ENCODE measurements around the gene CDC20. TPM values are rescaled to one million over a fixed set of nuclear protein-coding genes. Genes with fewer than 3 reads are reported as not detected.

Gene CDC20
- total RNA-seq, result 6.8 and 161 TPM in 2 replicates

DNA sequence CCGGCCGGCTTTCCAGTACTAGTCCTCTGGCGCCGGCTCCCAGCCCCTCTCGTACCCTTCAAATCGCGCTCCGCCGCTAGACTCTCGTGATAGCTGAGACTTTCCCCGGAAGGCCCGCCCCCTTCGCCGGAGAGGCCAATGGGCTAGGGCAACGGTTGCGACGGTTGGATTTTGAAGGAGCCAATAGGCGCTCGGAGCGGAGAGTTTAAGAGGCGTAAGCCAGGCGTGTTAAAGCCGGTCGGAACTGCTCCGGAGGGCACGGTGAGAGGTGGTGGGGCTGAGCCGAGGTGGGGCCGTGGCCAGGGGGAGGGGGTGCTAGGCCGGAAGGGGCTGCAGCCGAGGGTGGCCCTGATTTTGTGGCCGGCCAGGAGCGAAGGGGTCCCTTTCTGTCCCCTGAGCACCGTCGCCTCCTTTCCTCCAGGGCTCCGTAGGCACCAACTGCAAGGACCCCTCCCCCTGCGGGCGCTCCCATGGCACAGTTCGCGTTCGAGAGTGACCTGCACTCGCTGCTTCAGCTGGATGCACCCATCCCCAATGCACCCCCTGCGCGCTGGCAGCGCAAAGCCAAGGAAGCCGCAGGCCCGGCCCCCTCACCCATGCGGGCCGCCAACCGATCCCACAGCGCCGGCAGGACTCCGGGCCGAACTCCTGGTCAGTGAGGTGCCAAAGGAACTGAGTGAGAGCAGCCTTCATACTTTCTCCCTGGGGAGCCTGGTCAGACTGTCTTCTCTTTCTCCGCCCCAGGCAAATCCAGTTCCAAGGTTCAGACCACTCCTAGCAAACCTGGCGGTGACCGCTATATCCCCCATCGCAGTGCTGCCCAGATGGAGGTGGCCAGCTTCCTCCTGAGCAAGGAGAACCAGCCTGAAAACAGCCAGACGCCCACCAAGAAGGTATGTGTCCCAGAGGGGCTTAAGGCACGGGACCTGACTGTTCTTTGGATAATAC, at the start of gene CDC20:
CDC20 (plus strand) TSS at position 236 of the 948 bp plus-strand sequence; CDS start at position 471, 235 bp downstream.

DNA sequence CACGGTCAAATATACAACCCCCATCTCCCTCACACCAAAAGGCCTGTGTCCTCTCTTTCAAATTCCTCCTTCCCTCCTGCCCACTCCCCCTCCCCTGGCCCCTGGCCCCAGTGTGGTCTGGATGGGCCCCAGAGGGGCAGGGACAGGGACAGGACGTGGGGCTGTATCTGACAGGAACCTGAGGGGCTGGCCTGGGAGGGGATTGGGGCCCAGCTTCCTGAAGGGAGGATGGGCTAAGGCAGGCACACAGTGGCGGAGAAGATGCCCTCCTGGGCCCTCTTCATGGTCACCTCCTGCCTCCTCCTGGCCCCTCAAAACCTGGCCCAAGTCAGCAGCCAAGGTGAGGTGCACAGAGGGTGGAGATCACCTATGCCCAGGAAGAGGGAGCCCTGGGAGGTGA, 21.2 kb upstream of the CDC20 start, which contains the start of gene MPL:
MPL (plus strand) TSS at position 231 of the 400 bp plus-strand sequence; CDS start at position 262, 31 bp downstream.

DNA sequence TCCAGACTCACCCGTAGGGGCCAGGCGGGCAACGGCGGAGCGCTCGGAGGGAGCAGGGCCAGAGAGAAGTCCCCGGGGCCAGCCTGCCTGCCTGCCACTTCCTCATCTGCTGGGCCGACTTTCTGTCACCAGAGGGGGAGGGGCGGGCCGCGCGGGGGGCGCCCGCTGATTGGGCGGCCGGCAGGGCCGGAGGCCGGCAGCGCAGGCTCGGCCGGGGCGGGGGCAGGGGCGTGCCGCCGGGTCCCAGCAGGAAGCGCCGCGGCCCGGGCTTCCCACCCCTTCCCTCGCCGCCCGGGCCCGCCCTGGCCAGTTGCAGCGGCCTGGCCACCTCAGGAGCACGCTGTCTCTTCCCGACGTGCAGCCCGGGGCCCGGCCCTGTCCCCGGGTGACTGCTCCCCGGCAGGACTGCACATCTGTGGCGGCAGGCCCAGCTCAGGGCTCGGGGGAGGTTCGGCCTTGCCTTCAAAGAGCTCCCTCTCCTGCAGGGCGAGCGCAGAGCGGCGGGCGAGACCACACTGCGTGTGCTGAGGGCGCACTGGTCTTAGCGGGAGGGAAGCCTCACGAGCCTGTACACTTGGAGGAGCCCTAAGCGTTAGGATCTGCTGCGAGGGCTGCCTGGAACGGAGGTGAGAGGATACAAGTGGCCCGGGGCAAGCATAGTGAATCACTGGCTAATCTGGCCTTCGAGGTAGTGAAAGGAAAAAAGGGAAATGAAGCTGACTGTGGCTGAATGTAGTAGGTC, 9.3 kb downstream of the CDC20 start, which contains the start of gene ELOVL1:
ELOVL1 (minus strand) TSS at position 108 of the 742 bp plus-strand sequence. CDS start 2,402 bp downstream, outside the sequence.

GRCh38 chr1:43389326-43390313, 30.8 kb downstream of the CDC20 start, which contains the start of the genes MED8 and SZT2:
MED8 (minus strand) TSS chr1:43389800; CDS start chr1:43389764, 36 bp downstream.
SZT2 (plus strand) TSS chr1:43389899; CDS start chr1:43389969, 70 bp downstream.

Other genes with a start within 250 kb of the CDC20 start
- gene EBNA1BP2, start 186.7 kb upstream of the CDC20 start, total RNA-seq, result 59.5 and 210 TPM in 2 replicates
- 0.19 and 0.28 TPM in 2 replicates for gene CFAP57, start 186.7 kb upstream of the CDC20 start, total RNA-seq
- under 0.01 TPM in 1 of 2 replicates, not detected in the other for gene TMEM125, start 89.0 kb upstream of the CDC20 start, total RNA-seq
- gene C1orf210, start 73.4 kb upstream of the CDC20 start, total RNA-seq, result not detected in 2 replicates
- 4.2 and 6.3 TPM in 2 replicates for gene TIE1, start 58.0 kb upstream of the CDC20 start, total RNA-seq
- gene MPL, start 21.2 kb upstream of the CDC20 start, total RNA-seq, result not detected in 2 replicates
- 30.2 and 69.6 TPM in 2 replicates for gene ELOVL1, start 9.0 kb downstream of the CDC20 start, total RNA-seq
- gene MED8, start 30.8 kb downstream of the CDC20 start, total RNA-seq, result 57.2 and 92.4 TPM in 2 replicates
- 19.9 and 20.6 TPM in 2 replicates for gene SZT2, start 30.9 kb downstream of the CDC20 start, total RNA-seq
- 45.1 and 92.4 TPM in 2 replicates for gene HYI, start 95.0 kb downstream of the CDC20 start, total RNA-seq
- gene PTPRF, start 171.9 kb downstream of the CDC20 start, total RNA-seq, result 66.5 and 131 TPM in 2 replicates